ENCODE measurements around the gene TMEM19. TPM values are rescaled to one million over a fixed set of nuclear protein-coding genes. Genes with fewer than 3 reads are reported as not detected.

TMEM19 gene
- total RNA-seq, 1 donor from 2014 or later: 27.8 TPM

GRCh38 chr12:71704920-71705319 is 19.0 kb downstream of the TMEM19 start:
- H3K4me3 ChIP-seq (ENCODE audit: low read depth, low read length): no peak overlapping the region
- no peak for DNase-seq (ENCODE audit: low read depth)
- TF ChIP-seq CTCF (conservative IDR thresholded peaks at IDR 0.05; ENCODE audit: low read depth, low read length): no peak

GRCh38 chr12:71708658-71709057 is 22.8 kb downstream of the TMEM19 start:
- no peak for DNase-seq (ENCODE audit: low read depth)
- no peak for TF ChIP-seq CTCF (conservative IDR thresholded peaks at IDR 0.05; ENCODE audit: low read depth, low read length)
- no peak overlapping the region for H3K4me3 ChIP-seq (ENCODE audit: low read depth, low read length)

- H3K4me3 ChIP-seq (ENCODE audit: low read depth, low read length): no peak overlapping the region
- DNase-seq (ENCODE audit: low read depth): peak; percentile 89
- no peak for TF ChIP-seq CTCF (conservative IDR thresholded peaks at IDR 0.05; ENCODE audit: low read depth, low read length)
These were observed 24.6 kb downstream of the TMEM19 start for GRCh38 chr12:71710276-71711125.

GRCh38 chr12:71718611-71719010 is 32.7 kb downstream of the TMEM19 start:
- TF ChIP-seq CTCF (conservative IDR thresholded peaks at IDR 0.05; ENCODE audit: low read depth, low read length): no peak
- no peak overlapping the region for H3K4me3 ChIP-seq (ENCODE audit: low read depth, low read length)
- no peak for DNase-seq (ENCODE audit: low read depth)

- no peak for DNase-seq (ENCODE audit: low read depth)
- H3K4me3 ChIP-seq (ENCODE audit: low read depth, low read length): no peak overlapping the region
- TF ChIP-seq CTCF (conservative IDR thresholded peaks at IDR 0.05; ENCODE audit: low read depth, low read length): no peak
These were observed 33.9 kb downstream of the TMEM19 start for GRCh38 chr12:71719647-71720370.

- no peak overlapping the region for H3K4me3 ChIP-seq (ENCODE audit: low read depth, low read length)
- no peak for DNase-seq (ENCODE audit: low read depth)
- no peak for TF ChIP-seq CTCF (conservative IDR thresholded peaks at IDR 0.05; ENCODE audit: low read depth, low read length)
These were observed 36.1 kb downstream of the TMEM19 start for GRCh38 chr12:71721783-71722505.
